Daoy (cell line): ENCODE data around the gene MRPS26. TPM values are rescaled to one million over a fixed set of nuclear protein-coding genes. Genes with fewer than 3 reads are reported as not detected.
"Not testable (repeated sequence)": the region's sequence is repeated elsewhere in the genome, so short reads cannot be mapped to it uniquely, and the experiment has no call there.

Experiments
- DNase-seq: peaks from one replicate; pipeline ENCODE4 v3.0.0-alpha.2; 2015; ENCODE audit warnings: low read depth
- total RNA-seq: library from RNA; depleted of rRNA; stranded (reverse); fragments of >200 nt; shearing (Covaris generic); gene quantifications from 2 replicates; pipeline ENCODE4 v1.2.3, GENCODE V29; 2014; rRNA removed

MRPS26 gene
- total RNA-seq, 1 experiment from 2014 or later, result 98.0 TPM

- DNase-seq, result no peak
Observed at GRCh38 chr20:3074812-3075211, 29.0 kb downstream of the MRPS26 start.

GRCh38 chr20:3075315-3075714 lies 29.5 kb downstream of the MRPS26 start:
- DNase-seq, result not testable (repeated sequence)

GRCh38 chr20:3077618-3078134 lies 31.8 kb downstream of the MRPS26 start:
- DNase-seq, result no peak

GRCh38 chr20:3080939-3081388 lies 35.1 kb downstream of the MRPS26 start:
- no peak for DNase-seq

- DNase-seq, result no peak
Observed at GRCh38 chr20:3081641-3082040, 35.8 kb downstream of the MRPS26 start.

GRCh38 chr20:3082306-3082951 lies 36.6 kb downstream of the MRPS26 start:
- DNase-seq, result no peak

- no peak for DNase-seq
Observed at GRCh38 chr20:3082955-3083952, 37.4 kb downstream of the MRPS26 start.

GRCh38 chr20:3084283-3084985 lies 38.6 kb downstream of the MRPS26 start, which contains the start of gene AVP:
AVP (minus strand) TSS chr20:3084724; CDS start chr20:3084674, 50 bp downstream.
- DNase-seq, result no peak

GRCh38 chr20:3084986-3085360 lies 39.1 kb downstream of the MRPS26 start:
- no peak for DNase-seq

- DNase-seq, result no peak
Observed at GRCh38 chr20:3085571-3086072, 39.8 kb downstream of the MRPS26 start.

- DNase-seq, result no peak
Observed at GRCh38 chr20:3088031-3088430, 42.2 kb downstream of the MRPS26 start.

GRCh38 chr20:3090565-3090964 lies 44.7 kb downstream of the MRPS26 start:
- no peak for DNase-seq

GRCh38 chr20:3092611-3093379 lies 46.9 kb downstream of the MRPS26 start:
- DNase-seq, result no peak

- no peak for DNase-seq
Observed at GRCh38 chr20:3093861-3094361, 48.1 kb downstream of the MRPS26 start.

- DNase-seq, result no peak
Observed at GRCh38 chr20:3094848-3095629, 49.2 kb downstream of the MRPS26 start.

Other genes starting within 250 kb of the MRPS26 start
- 2.0 and 2.7 TPM in 2 replicates for gene CPXM1, start 245.4 kb upstream of the MRPS26 start, total RNA-seq
- not detected in 2 replicates for gene C20orf141, start 231.1 kb upstream of the MRPS26 start, total RNA-seq
- not detected in 2 replicates for gene TMEM239, start 229.7 kb upstream of the MRPS26 start, total RNA-seq
- gene PCED1A, start 205.4 kb upstream of the MRPS26 start, total RNA-seq, result 13.9 and 15.9 TPM in 2 replicates
- 29.8 and 30.9 TPM in 2 replicates for gene VPS16, start 205.3 kb upstream of the MRPS26 start, total RNA-seq
- gene PTPRA, start 172.6 kb upstream of the MRPS26 start, total RNA-seq, result 11.0 and 12.2 TPM in 2 replicates
- gene GNRH2, start 2.4 kb upstream of the MRPS26 start, total RNA-seq, result not detected in 2 replicates
- gene OXT, start 25.6 kb downstream of the MRPS26 start, total RNA-seq, result not detected in 2 replicates
- not detected in 2 replicates for gene AVP, start 38.7 kb downstream of the MRPS26 start, total RNA-seq
- gene FASTKD5, start 113.8 kb downstream of the MRPS26 start, total RNA-seq, result 16.9 and 18.8 TPM in 2 replicates
- gene UBOX5, start 113.8 kb downstream of the MRPS26 start, total RNA-seq, result 2.0 and 3.0 TPM in 2 replicates
- gene LZTS3, start 127.5 kb downstream of the MRPS26 start, total RNA-seq, result 1.1 and 3.2 TPM in 2 replicates
- gene DDRGK1, start 158.6 kb downstream of the MRPS26 start, total RNA-seq, result 35.7 and 57.9 TPM in 2 replicates
- 102 and 106 TPM in 2 replicates for gene ITPA, start 163.4 kb downstream of the MRPS26 start, total RNA-seq
- gene SLC4A11, start 193.1 kb downstream of the MRPS26 start, total RNA-seq, result 0.34 and 0.57 TPM in 2 replicates